Stimulated activated CD8-positive, alpha-beta memory T cell treated with anti-CD3 and anti-CD28 coated beads, Interleukin-7, amount 100 ng/mL, for 4 hours (primary cell): Measurements from ENCODE around the gene FBXW12.

ENCODE experiments used
- DNase-seq, 2 donors: peaks; one replicate each; pipeline ENCODE4 v3.0.0-alpha.2; 2020; ENCODE audit warnings: low read depth in 2 of 2

The FBXW12 gene

DNA sequence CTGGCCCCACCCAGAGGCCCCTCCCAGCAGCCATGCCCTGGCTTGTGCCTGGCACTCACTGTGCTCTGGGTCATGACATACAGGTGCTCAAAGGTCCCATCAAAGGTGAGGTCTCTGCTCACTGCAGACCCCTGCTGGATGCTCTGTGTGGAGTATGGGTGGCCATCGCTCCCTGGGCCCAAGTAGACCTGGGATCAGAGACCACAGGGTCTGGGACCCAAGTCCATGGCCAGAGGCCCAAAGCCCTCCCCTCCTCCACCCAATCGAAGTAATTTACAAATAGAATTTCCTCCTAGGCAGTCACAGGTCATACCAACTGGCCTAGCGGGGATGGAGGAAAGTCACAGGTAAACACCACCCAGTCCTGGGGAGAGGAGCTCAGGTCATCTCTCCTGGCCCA, 50.3 kb downstream of the FBXW12 start:
- DNase-seq, result no peak

DNA sequence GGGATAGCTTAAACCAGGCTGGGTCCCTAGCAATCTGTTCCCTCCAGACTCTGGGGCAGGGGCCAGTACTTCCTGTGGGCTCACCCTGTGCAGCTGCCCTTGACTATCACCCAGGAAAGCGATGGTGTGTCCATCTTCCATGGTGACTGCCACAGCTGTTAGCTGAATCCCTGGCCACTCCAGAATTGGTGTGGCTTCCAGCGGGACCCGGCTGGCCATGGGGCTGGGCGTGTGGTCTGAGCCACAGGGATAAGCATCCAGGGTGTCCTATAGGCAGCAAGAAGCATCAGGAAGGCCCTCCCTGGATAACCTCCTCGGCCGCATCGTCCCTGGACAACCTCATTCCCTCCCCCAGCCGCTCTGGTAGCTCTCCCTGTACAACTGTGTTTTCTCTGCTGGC, 50.7 kb downstream of the FBXW12 start:
- DNase-seq, result no peak

GRCh38 chr3:48423241-48423882, 51.3 kb downstream of the FBXW12 start:
- no peak for DNase-seq

- no peak for DNase-seq
These were observed 52.1 kb downstream of the FBXW12 start for GRCh38 chr3:48423883-48424695.

DNA sequence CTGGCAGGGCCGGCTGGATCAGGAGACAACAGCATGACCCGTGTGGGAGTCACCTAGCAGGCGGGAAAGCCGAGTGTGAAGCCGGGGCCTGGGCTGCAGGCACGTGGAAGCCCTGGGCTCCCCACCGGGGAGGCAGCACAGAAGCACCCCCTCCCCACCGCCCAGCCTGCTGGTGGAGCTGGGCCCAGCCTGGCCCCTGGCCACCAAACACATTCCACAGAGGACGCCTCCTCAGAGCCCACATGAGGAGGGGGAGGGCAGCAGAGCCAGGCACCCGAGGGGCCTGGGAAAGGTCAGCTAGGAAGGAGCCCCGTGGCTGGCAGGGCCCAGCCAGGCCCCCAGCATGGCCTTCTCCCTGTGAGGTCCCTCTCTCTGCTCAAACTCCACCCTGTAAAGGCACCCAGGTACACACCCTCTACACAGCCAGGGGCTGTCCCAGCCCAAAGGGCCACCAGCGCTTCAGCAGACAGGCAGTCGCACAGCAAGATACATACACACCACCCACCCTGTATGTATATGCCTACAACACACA, 53.3 kb downstream of the FBXW12 start:
- no peak for DNase-seq

DNA sequence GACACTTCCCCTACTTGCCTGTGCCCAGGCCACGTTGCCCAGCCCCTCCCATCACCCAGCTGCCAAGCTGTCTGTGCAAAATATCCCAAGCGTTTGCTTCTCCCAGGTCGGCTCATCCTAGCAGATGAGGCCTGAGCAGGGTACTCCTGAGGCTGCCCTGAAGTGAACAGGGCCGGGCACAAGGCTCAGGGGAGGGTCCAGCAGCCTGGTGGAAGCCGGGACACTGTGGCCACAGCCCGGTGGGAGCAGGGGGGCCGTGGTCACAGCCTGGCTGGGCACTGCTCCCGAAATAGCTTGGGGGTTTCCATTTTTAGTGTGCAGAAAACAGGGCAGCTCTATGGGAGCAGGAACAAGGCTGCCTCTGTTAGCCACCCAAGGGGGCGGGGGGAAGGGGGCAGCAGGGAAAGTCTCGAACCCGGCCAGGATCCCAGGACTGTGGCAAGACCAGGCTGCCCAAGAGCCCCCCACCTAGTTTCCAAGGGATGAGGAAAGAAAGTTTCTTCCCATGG, 54.4 kb downstream of the FBXW12 start:
- DNase-seq, result no peak

GRCh38 chr3:48426944-48427629, 55.1 kb downstream of the FBXW12 start:
- no peak for DNase-seq

DNA sequence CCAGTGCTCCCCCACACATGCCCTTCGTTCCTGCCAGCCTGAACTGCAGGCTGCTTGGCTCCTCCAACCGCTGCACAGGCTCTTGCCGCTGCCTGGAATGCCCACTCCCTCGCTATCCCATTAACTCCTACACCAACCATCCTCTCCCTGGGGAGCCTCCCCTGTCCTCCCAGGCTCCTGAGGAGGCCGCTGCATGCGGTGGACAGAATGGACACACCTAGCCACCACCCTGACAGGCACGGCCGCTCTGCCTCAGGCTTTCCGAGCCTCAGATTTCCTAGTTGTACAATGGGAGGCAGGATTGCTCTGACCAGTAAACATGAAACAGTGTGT, 55.6 kb downstream of the FBXW12 start:
- DNase-seq, result no peak

DNA sequence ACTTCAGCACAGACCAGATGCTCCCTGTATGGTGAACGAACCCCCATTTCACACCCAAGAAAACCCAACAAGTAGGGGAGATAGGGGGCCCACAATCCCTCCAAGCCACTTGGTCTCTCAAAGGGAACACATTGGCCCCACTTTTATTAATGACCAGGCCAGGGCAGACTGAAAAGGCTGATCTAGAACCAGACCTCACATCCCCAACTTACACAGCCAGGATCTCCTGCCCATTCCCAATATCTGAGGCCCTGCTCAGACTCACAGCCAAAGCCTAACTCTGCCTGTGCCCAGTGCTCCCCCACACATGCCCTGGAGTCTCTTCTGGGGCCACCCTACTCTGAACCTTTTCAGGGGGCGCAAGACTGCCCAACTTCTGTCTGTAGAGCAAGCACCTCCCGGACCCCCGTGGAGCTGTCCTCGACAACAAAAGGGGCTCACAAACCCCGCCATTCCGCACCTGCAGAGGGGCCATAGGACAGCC, 56.1 kb downstream of the FBXW12 start:
- no peak for DNase-seq

DNA sequence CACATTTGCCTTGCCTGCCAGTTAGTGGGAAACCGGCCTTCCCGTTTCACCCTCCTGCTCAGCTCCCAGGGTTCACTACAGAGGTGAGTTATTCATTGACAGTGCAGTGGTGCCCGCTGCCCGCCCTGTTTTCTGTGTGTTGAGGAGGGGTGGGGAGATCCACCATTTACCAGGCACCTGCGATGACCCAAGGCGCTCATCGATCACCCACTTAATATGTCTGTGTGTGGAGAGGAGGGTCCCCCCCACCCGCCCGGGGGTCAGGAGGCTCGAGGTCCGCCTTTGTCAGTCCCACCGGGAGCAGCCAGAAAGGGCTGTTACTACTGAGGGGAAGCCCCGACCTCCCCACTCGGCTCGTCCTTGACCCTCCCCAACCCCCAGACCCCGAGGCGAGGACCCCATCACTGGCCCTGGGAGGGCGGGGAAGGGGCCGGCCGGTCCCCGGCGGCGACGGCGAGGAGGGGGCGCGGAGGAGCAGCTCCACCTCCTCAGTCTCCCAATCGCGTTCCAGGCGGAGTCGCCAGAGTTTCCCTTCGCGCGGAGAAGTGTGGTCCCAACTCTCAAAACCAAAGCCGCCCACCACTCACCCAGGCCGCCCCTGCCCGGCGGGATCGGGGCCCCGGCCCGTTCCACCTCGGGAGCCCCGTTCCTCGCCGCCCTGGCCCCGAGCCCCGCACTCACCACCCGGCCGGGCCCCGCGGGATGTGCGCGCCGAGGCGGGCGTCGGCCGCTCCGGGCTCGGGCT, 56.7 kb downstream of the FBXW12 start:
- no peak for DNase-seq

- peak; percentile 31 to 63 for DNase-seq
These were observed 57.4 kb downstream of the FBXW12 start for GRCh38 chr3:48429317-48429959.

DNA sequence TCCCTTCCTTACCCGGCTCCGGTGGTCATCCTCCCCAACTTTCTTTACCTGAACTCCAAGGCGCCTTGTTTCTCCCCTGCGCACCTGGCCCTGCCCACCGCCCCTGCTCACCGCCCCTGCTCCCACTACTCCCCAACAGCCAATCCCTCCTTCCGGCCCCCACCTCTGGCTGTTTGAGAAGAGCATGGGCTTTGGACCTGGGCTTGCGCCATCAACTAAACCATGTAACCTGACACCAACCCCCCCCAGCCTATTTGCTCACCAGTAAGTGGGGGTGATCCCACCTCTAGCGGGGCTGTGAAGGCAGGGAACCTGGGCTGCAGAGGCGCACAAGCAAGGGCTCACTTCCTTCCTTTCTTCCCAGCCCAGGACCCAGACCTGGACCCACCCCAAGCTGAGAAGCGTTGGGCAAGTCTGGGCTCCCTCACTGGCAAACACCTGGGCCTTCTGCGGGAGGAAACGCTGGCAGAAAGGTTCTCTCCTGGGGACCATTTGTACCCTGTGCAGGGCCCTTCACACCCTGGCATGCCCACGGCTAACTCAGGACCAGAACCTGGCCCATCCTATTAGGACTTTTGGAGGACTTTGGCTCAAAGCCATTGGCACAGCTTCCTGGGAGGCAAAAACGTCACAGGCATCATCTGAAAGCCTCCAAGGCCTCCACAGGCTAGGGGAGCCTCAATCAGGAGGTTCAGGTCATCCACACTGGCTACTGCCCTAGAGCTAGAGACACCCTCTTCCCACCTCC, 58.1 kb downstream of the FBXW12 start, which contains the start of gene PLXNB1:
PLXNB1 (minus strand) TSS at position 127 of the 748 bp plus-strand sequence. CDS start 5,475 bp downstream, outside the sequence.
- DNase-seq, result no peak

DNA sequence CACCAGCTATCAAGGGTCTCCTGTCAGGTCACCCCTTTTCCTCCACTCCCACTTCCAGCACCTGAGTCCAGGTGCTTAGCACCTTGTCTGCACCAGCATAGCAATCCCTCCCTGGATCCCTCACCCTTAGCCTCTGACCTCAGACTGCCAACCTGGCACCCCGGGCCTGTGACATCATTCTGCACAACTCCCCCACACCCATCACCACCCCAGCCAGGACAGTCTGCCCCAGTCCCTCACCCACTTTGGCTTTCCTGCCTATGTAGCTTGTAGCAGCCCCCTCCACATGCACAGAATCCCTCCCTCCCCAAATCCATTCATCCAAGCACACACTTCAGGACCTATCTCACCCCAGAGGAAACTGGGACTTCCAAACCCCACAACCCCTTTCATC, 58.7 kb downstream of the FBXW12 start:
- DNase-seq, result no peak

GRCh38 chr3:48431224-48432029, 59.4 kb downstream of the FBXW12 start:
- no peak for DNase-seq

GRCh38 chr3:48432411-48433371, 60.7 kb downstream of the FBXW12 start:
- DNase-seq, result no peak

- no peak for DNase-seq
These were observed 61.6 kb downstream of the FBXW12 start for GRCh38 chr3:48433472-48434118.

DNA sequence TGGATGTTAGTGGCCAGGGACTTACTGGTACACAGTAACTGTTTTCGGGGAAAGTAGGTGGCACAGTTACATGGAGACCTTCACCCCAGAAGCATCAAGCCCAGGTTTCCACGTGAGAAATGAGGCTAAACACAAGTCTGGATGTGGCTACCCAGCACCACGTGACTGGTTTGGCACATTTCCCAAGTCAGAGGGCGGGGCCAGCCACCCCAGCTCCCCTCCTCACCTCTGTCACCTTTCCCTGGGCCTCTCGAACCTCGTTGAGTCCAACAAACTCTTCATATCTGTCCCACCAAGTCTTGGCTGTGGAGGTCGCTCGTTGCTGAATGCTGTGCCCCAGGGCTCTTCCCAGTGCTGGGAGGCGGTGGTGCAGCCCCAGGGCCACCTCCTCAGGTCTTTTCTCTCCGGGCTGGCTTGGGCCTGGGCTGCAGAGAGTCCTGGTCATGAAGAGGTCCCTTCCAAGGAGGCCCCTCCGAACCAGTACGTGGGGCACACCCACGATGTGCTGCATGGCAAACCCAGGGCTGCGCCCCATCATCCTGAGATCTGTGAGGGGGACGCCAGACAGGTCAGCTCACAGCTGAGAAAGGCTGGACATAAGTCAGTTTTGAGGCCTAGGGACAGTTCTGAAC, 62.7 kb downstream of the FBXW12 start:
- no peak for DNase-seq
